T follicular helper cell (primary cell): ENCODE data around the gene SBDS.

ENCODE experiments used
- DNase-seq: peaks from one replicate; pipeline ENCODE4 v3.0.0-alpha.2; 2020; ENCODE audit warnings: low read depth

SBDS gene

DNA sequence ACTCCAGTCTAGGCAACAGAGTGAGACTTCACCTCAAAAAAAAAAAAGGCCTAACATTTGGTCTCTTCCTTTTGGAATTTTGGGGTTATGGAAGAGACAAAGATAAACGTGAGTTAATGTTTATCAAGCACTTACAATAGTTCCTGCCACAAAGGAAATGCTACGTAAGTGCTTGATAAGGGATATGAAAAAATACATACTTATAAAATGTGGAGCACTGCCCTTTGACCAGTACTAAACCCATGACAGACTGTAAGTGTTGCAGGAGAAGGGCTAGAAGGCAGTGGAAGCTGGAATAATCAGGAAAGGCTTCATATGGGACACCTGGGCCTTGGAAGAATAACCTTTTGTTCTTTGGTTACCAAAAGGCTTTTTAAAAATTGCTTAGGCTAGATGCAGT is 48.8 kb downstream of the SBDS start:
- no peak for DNase-seq

DNA sequence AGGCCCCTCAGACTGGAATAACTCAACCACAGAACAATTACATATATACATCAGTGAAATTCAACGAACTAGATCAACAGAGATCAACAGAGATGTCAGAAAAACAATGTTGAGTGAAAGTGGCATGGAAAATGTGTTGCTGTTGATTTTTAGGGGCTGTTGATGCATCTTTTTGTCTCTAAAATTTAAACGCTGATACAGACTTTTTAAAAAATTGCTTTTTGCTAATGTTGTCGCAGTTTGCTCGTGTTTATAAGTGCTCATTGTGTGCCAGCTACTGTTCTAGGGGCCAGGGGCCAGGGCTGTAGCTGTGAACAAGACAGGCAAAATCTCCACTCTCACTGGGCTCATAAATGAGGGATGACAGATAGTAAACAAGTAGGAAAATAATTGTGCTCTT is 56.1 kb downstream of the SBDS start:
- no peak for DNase-seq

DNA sequence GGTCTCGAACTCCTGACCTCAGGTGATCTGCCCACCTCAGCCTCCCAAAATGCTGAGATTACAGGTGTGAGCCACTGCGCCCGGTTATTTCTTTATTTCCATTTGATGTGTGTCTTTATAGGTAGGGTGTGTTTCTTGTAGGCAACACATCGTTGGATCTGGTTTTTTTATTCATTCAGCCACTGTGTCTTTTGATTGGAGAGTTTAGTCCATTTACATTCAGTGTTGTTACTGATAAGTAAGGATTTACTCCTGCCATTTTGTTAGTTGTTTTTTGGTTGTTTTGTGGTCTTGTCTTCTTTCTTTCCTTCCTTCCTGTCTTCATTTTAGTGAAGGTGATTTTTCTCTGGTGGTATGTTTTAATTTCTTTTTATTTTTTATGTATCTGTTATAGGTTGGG is 57.4 kb downstream of the SBDS start:
- DNase-seq: no peak
